ENCODE data around the gene NDUFA9.

NDUFA9 gene

DNA sequence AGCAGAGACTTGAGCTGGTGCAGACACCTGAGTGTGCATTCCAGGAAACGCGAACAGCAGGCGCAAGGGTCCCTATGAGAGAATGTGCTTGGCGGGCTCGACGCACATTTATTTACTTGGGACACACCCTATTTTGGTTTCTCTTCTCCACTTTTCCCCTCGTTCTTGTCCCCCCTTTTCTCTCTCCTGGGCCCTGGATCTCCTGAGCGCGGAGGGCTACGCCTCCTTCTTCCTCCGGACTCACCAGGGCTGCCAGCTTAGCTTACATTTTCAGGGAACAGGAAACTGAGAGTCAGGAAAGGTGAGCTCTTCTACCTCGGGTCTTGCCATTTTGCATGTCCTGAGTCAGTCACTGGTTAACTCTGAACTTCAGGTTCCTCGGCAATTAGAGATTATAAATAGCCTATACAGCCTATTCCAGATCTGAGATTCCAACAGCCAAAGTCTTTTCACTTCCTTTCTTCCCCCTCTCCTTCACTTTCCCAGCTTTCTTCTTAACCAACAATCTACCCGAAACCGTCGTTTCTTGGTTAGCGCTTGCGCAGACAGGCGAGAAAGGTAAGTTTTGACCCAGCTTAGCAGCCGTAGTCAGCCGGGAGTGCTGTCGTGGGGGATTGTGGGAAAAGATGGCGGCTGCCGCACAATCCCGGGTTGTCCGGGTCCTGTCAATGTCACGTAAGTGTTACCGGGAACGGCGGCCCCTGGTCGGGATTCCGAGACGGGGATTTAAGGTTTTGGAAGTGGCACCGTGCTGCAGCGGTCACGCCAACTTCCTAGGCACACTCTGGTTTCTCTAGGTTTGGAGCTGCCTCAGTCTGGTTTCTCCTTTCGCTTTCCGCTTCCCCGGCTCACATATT is at the start of gene NDUFA9, which contains the start of gene AKAP3:
NDUFA9 (plus strand) TSS at position 614 of the 857 bp plus-strand sequence; CDS start at position 627, 13 bp downstream.
AKAP3 (minus strand) TSS at position 551 of the 857 bp plus-strand sequence. CDS start 10,855 bp downstream, outside the sequence.
- peak; percentile 82 to 86 for DNase-seq

DNA sequence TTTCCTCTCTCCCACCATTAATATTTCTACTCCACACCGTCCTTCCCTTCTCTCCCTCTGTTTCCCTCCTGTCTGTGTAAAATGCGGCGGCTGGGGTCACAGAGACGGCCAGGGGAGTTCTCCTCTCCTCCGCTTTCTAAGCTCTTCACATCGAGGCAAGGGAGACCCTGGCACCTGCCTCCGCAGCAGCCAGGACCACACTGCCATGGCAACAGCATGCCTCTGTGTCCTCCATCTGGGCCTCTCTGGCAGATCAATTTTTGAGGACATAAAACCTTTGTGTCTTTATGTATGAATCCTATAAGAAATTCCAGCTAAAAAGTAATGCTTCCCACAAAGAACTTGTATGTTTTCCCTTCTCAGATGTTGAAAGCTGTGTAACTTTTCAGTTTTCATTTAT is 45.5 kb upstream of the NDUFA9 start:
- no peak for DNase-seq

DNA sequence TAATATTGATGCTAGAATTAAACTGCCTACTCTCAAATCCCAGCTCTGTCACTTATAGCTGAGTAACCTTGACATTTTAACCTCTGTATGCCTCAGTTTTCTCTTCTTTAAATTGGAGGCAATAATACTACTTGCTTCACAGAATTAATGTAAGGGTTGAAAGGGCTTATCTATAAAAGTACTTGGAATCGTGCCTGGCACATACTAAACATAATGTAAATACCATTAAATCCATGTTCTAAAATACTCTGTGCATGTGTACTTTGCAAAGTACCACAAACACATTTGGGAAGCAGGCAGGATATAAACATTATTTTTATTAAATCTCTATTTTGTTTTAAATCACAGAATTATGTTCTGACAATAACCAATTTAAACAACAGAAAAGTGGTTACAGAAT is 45.0 kb upstream of the NDUFA9 start:
- no peak for DNase-seq

DNA sequence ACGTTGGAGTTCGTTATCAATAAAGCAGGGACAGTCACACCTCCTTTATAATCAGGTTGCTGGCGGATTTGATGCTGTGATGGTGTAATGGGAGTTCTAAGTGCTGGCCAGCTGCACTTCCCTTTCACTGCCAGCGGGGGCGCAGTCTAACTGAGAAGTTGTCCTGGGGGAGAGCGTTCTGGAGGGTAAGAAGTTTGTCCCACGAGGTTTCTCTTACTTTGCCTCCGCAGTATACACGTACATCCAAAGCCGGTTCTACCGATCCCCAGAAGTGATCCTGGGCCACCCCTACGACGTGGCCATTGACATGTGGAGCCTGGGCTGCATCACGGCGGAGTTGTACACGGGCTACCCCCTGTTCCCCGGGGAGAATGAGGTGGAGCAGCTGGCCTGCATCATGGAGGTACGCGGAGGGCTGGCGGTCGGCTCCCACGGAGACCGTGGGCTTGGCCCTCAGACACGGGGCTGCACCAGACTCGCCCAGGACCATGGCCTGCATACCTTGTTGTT is 44.2 kb upstream of the NDUFA9 start:
- peak; percentile 82 to 86 for DNase-seq

DNA sequence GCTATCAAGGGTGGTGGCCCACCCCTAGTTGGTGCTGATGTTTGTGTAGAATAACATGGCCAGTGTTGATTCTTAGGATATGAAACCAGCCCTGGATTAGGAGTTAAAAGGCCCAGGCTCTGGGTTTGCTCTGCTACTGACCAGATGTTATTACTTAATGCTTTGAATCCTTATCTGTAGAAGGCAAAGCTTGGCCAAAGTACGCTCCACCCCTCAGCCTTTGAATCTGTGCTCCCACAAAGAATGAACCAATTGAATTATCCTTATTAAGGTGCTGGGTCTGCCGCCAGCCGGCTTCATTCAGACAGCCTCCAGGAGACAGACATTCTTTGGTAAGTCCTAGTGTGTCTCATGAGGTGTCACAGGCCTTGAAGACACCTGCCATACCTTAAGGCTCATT is 41.9 kb upstream of the NDUFA9 start:
- no peak for DNase-seq

DNA sequence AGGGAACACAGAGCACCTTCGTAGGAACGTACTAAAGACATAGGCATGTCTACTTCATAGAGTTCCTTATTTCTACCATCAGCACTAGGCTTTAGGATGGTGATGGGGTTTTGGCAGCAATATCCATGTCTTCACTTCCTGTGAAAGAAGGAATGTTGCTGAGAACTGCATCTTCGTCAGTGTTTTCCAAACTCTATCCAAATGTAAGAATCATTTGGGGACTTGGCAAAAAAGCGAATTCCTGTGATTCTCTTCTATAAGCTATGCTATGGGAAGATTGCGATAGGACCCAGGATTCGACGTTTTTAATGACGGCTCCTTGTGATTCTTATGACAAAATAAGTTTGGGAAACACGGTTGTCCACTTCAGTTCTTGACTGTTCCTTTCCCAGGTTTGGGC is 39.8 kb upstream of the NDUFA9 start:
- DNase-seq, result no peak

DNA sequence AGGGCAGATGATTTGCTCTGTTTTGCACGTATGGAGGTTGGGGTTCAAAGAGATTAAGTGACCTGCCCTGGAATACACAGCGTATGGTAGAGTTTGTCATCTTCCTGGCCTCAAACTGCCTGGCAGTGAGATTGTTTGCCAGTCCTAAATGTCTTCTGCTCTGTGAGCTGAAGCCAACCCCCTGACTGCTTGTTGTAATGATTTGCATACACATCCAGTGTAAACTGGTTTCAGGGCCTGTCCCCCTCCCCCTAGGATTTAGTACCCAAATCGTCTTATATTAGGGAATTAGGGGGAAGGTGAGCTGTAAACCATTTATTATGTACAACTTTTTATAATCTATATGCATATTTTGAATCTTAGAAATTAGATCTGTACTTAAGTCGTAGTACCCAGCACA is 38.4 kb upstream of the NDUFA9 start:
- DNase-seq, result no peak

DNA sequence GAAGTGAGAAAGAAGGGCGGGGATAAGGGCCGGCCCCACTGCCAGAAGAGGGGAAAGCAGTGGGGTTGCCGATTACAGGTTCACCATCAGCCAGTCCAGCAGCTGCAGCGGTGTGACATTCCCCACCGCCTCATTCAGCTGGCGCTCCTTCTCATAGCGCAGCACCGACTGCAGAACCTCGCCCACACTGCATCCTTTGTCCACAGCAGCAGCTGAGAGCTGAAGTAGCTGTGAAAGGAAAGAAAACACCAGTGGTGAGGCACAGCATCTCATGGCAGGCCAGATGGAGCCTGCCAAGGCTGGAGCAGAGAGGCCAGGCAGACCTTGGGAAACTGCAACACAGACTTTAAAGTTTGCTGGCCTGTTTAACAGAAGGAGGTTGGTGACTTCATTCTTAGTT is 33.2 kb upstream of the NDUFA9 start:
- no peak for DNase-seq

DNA sequence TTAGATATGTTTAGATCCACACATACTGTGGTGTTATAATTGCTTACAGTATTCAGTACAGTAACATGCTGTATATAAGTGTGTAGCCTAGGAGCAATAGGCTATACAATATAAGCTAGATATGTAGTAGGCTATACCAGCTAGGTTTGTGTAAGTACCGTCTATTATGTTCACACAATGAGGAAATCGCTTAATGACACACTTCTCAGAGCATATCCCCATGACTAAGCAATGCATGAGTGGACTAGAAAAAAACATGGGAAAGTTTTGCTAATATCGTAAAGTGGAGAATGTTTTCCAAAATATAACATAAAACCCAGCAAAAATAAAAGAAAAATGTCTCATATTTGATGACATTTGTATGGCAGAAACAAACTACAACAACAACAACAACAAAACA is 27.4 kb upstream of the NDUFA9 start:
- DNase-seq, result no peak

DNA sequence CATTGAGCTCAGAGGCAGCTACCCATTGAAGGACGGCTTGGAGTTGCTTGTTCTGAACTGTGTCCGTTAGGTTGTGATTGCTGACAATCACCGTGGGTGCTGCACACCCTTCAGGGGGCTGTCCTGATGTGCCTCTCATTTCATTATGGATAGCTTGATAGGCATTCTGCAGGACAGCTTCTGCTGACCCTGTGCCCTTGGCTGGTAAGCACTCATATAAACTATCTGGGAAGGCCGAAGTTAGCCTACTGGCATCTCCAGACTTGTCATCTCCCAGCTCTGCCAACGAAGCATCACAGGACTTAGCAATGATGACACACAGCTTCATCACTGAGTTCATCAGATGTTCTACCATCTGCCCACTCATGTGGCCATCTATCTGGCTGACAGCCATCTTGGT is 22.4 kb upstream of the NDUFA9 start:
- no peak for DNase-seq

DNA sequence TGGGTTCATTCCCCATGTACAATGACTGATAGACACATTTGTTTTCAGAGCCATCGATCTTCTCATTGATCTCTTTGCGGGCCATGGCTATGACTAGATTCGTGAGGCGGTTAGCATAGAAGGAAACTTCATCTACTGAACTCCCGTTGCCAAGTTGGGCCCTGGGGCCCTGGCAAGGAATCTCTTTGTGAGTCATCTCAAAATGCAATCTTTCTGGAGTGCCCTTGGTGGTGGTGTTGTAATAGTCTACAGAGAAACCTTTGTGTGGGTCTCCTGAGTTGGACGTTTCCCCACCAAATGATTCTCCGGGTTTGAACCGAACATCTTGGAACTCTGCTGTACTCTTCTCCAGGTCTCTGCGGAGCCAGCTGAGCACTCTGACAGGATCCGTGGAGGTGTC is 20.5 kb upstream of the NDUFA9 start:
- DNase-seq, result no peak

DNA sequence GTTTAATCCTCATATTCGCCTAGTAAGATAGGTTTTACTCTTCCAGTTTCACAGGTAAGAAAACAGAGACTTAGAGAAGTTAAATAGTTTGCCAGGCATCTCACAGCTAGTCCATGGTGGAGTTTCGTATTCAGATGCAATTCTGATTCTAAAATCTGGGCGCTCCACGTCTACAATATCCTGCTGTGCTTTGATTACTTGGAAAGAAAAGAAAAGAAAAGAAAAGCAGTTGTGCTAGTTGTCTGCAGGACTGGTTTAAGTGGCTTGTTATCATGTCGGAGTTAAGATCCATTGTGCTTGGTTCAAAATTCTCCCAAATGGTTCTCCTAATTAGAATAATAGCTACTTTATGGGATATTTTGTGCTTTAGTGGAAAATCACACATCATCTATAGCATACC is 18.7 kb upstream of the NDUFA9 start:
- no peak for DNase-seq

DNA sequence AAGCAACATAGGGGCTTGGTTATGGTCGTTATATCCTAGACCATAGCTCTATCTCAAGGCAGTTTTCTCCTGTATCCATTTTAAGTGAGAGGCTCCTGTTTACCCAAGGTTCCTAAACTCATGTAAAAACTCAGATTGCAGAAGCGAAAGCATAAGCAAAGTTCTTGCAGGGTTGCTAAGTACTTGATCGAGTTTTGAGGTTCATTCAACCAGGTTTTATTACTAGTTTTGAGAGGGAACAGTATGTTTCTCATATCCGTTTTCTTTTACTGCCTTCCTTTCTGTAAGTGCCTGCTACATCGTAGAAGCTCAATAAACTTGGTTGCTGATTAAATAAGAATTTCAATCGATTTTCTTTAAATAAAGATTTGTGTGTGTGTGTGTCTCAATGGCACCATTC is 5.2 kb upstream of the NDUFA9 start:
- DNase-seq, result no peak

DNA sequence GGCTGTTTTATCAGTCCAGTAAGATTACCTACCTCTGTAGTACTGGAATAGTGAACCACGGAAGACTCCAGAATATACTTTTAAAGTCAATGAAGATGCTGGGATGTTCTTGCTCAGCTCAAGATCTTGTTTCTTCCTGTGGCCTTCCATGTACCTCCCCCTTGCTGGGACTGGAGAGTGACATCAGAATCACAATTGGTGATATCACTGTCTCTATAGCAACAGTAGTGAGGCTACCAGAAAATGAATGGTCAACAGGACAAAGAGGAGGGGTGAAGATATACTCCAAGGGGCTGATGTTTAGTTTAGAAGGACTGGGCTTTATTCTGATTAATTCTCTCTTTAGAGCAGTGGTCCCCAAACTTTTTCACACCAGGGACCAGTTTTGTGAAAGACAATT is 3.9 kb upstream of the NDUFA9 start:
- no peak for DNase-seq

DNA sequence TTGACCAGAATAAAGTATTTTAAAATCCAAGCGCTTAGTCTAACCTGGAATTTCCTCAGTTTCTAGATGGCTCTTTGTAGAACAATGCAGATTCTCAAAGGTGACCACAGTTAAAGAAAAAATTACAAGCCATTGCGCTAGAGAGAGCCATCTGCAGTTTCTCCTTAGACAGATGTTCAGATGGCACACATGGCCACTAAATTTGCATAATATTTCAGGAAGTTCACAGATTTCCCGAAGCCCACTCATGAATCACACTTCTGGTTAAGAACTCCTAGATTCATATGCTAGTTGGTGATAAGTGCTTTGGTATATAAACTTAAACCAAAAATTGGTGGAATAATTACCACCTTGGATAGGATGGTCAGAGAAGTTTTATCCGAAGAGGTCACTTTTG is 812 bp upstream of the NDUFA9 start:
- DNase-seq, result no peak

DNA sequence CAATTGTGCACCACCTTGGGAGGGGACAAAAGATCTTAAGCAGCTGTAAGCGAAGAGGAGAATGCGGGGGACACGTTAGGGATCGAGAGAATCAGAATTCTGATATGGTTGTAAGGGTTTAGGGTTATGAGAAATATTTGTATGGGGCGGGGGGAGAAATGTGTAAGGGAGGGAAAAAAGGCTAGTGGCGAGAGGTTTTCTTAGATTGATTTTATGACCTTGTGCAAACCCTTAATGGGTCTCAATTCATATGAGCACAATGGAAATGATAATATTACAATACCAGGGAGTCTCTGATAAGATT is 396 bp downstream of the NDUFA9 start:
- DNase-seq, result no peak

DNA sequence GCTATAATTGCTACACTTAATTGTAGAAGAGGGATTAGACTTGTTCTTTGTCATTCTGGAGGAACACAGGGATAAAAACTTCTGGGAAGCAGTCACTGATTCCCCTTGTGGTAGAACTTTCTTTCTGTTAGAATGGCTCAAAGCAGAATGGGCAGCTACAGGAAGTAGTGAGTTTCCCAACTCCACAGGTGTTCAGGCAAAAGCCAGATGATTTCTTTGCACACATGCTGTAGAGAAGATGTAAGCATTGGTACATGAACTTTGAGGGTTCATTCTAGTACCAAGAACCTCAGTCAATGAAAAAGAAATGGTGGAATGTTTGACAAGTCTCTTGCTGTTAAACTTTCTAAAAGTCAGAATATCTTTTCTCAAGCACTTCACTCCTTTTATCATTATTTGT is 4.3 kb downstream of the NDUFA9 start:
- no peak for DNase-seq

DNA sequence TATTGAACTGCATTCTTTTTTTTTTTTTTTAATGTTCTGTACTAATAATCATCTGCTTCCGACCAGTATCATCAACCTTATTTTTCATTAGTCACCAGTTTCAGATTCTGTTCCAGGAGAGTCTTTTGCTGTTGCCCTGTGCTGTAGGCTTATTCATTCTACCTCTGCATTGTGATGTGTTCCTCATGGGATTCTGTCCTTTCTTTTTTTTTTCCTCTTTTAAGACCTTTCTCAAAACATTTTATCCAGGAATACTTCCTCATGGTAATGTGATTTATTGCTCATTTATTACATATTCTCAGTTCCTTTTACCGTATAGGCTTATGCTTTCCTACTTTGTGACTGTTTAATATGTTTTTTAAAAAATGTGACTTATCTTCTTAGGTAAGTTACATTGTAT is 4.8 kb downstream of the NDUFA9 start:
- no peak for DNase-seq

DNA sequence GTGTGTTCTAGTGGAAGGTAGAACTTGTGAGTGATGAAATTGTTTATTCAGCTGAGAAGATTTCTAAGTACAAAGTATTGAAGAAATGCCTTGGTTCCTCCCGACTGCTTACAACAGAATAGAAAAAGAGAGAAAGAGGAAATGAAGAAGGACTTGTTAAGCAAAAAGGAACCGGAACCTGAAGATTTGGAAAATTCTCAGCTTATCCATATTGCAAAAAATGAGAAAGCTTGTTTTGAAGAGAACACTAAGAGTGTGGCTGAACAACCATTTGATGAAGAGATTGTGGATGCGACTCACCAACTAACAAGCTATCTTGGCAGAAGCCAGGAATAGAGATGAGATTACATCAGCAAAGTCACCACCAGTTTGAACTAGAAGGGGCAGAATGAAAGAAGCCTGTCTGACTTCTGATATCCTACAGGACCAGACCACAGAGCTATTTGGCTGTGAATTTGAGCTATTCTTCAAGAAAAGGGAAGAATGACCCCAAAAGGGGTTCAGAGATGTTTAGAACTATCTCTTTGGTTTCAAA is 15.1 kb downstream of the NDUFA9 start:
- DNase-seq, result no peak

DNA sequence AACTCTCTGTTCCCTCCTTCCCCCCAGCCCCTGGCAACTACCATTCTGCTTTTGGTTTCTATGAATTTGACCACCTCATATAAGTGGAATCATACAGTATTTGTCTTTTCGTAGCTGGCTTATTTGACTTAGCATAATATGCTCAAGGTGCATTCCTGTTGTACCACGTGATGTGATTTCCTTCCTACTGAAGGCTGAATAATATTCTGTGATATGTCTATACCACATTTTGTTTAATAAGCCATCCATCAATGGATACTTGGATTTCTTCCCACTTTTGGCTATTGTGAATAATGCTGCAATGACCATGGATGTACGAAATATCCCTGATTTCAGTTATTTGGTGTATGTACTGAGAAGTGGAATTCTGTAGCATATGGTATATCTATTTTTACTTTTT is 16.3 kb downstream of the NDUFA9 start:
- DNase-seq, result no peak

DNA sequence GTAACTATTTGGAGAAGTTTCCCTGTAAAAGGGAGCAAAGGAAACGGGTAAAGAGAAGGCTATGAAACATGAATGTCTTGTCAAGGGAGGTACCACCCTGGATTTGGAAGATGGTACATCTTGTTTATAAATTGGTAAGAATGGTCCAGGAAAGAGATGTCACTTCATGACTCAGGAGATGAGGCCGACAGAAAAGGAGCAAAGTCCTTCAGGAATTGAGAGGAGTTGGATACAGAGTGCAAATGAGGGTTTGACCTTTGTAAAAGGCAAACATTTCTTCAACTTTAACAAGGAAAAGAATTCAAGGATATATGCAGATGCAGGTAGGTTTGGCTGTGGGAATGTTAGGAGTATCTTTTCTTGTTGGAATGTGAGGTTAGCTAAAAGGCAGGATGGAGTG is 30.8 kb downstream of the NDUFA9 start:
- no peak for DNase-seq

DNA sequence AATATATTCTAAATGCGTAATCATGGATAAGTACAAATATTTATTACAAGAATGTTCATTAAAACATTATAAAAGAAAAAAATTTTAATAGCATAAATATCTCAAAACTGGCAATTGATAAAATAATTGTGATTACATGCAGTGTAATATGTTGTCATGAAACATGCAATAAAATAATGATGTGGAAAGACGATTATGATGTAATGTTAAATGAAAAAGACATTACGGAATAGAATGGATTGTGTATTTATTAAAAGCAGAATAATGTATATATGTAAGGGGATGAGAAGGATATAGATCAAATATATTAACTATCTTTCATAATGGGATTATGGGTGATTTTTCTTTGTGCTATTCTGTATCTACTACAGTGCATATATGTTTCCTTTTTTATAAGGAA is 32.8 kb downstream of the NDUFA9 start:
- no peak for DNase-seq

DNA sequence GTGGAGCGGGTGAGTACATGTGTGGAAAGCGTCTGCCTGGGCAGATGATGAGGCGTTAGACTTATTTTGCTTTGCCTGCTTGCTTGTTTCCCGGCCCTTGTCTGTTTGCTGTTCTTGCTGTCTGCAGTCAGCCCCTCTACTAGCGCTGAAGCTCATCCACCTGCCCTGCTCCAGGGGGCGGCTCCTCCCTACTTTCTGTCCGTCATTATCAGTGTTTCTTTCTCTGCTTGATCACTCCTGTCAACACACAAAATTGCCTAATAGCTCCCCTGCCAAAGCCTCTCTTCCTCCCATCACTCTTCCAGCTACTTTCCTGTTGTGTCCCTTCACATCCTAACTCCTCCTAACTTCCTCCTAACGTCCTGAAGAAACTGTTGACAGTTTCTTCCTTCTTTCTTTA is 36.4 kb downstream of the NDUFA9 start:
- DNase-seq, result no peak

DNA sequence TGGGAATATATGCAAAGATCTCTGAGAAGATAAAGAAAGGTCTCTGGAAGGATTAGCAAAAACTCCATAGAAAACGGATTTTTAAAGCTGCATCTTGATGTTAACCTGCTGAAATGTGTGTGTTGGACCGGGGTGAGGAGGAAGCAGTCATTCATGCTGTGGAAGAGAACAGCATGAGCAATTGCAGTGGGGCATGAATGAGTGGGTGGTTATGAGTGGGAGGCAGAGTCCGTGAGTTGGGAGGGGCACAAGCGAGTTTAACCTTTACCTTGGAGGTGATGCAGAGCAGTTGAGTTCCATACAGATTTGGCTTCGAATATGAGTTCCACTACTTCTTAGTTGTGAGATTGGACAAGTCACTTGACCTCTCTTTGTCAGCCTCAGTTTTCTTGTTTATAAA is 41.8 kb downstream of the NDUFA9 start:
- no peak for DNase-seq
